DLD1 (cell line): ENCODE results near the gene STAT1.

Source experiments
- in situ Hi-C: cut with HindIII; loops from 2 replicates; pipeline ENCODE4 v1.10.0; 2017; ENCODE audit warnings: low sequenced_read_pairs

Gene STAT1

DNA sequence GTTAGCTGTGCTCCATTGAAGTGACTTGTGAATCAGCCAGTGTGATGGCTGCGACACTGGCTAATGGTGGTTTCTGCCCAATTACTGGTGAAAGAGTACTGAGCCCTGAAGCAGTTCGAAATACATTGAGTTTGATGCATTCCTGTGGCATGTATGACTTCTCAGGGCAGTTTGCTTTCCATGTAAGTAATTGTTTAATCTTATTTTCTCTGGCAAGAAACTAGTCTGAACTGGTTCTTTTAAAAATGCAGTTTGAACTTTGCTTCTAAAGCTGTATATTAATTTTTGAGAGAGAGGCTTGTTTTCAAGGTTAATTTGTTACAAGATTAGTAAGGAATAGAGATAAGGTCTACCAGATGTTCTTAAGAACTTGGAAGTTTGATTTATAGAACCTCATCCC, 86.7 kb downstream of the STAT1 start:
- in situ Hi-C loops = no loop called here

DNA sequence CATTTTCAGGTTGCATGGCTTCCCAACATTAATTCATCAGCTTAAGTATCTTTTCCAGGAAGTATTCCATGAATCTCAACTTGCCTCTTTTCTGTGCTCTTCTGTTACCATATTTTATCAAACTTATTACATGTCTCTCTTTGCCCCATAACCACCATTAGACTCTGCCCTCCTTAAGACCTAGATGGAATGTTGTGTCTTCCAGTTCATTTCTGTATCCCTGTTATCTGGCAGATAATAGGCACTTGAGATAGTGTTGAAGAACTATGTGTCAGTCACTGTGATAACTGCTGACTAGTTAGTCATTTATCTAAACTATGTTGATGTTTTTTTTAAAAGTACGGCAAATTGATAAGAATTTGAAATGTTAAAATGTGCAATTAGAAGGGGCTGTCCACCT, 91.6 kb downstream of the STAT1 start:
- in situ Hi-C loops = no loop called here

- in situ Hi-C loops = no loop called here
Observed at GRCh38 chr2:190920085-190920484, 93.9 kb downstream of the STAT1 start.
